Dendritic cell treated with granulocyte-macrophage colony-stimulating factor and Interleukin-4, amounts not matched to agents 40 ng/mL and 50 ng/mL, for 4 days (primary cell): ENCODE results near the gene WARS2.

ENCODE experiments used
- H3K27ac Mint-ChIP-seq: one replicate; pipeline ENCODE4 v1.8.0; 2022; ENCODE audit warnings: mild to moderate bottlenecking, mixed read lengths
- H3K27me3 Mint-ChIP-seq: one replicate; pipeline ENCODE4 v1.8.0; 2022; ENCODE audit warnings: mild to moderate bottlenecking, mixed read lengths
- H3K36me3 Mint-ChIP-seq: one replicate; pipeline ENCODE4 v1.8.0; 2022; ENCODE audit warnings: low read depth, mixed read lengths
- H3K4me1 Mint-ChIP-seq: one replicate; pipeline ENCODE4 v1.8.0; 2022; ENCODE audit warnings: low read depth, mixed read lengths
- H3K4me3 Mint-ChIP-seq: one replicate; pipeline ENCODE4 v1.8.0; 2022; ENCODE audit warnings: mild to moderate bottlenecking, moderate library complexity, mixed read lengths
- H3K9me3 Mint-ChIP-seq: one replicate; pipeline ENCODE4 v1.8.0; 2022; ENCODE audit warnings: mixed read lengths
- intact Hi-C: fragments of 100-400 bp; cut with micrococcal nuclease; formaldehyde crosslinking; loops from one replicate; pipeline ENCODE4 v1.15.0; 2022

WARS2 gene

GRCh38 chr1:119002028-119002686, 138.3 kb downstream of the WARS2 start:
- peaks cover 96% of the 10 kb centered on the region for H3K27me3 Mint-ChIP-seq
- intact Hi-C loops, result no loop called here
- H3K9me3 Mint-ChIP-seq, result no peaks in the 10 kb centered on the region
- H3K4me3 Mint-ChIP-seq, result peak overlapping the region; percentile 42
- peaks cover 26% of the 10 kb centered on the region for H3K4me1 Mint-ChIP-seq
- no peaks in the 10 kb centered on the region for H3K36me3 Mint-ChIP-seq
- no peak overlapping the region for H3K27ac Mint-ChIP-seq

- Mint-ChIP-seq H3K4me3 (peak overlapping the region; percentile 52), H3K27me3 (peaks cover 96% of the 10 kb centered on the region), H3K27ac (no peak overlapping the region), H3K4me1 (peaks cover 26% of the 10 kb centered on the region), H3K9me3 (no peaks in the 10 kb centered on the region), H3K36me3 (no peaks in the 10 kb centered on the region)
- intact Hi-C loops, result no loop called here
Measured at GRCh38 chr1:119001181-119002027, 139.0 kb downstream of the WARS2 start.

DNA sequence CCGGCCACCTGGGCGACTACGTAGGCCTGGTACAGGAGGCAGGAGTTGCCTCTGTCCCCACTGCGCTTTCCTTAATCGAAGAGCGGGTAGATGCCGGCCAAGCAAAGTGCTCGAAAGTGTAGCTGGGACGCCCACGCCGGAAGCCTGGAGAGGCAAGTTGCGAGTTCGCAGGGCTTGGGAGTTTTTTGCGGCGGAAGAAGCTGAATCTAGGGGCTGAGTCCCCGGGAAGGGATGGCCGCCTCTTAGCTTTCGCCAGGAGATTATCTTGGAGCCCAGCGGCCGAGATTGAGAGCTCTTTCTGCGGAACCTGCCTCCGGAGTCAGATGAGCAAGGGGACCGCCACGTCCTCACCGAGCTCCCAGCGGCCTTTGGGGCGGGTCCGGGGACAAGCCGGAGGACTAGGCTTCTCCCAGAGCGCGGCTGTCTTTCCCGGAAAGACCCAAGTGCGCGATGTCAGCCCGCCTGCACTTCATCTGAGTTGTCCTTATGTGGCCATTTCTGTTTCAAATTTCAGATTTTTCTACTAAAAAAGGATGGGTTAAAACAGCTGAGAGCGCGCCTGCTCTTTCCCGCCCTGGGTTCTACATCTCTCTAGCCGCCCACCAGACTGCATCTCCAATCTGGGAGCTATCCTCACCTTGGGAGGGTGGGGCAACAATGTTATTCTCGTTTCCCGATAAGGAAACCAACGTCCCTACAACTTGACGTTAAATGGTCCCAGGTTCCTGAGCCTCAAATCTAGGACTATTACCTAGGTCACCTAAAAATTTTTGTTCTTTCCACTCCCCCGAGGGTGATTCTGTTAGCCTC, 139.9 kb downstream of the WARS2 start:
- peaks cover 94% of the 10 kb centered on the region for H3K27me3 Mint-ChIP-seq
- peak overlapping the region; percentile 52 for H3K4me3 Mint-ChIP-seq
- no peaks in the 10 kb centered on the region for H3K36me3 Mint-ChIP-seq
- intact Hi-C loops, result no loop called here
- H3K27ac Mint-ChIP-seq, result no peak overlapping the region
- no peaks in the 10 kb centered on the region for H3K9me3 Mint-ChIP-seq
- peaks cover 26% of the 10 kb centered on the region for H3K4me1 Mint-ChIP-seq

- peaks cover 96% of the 10 kb centered on the region for H3K27me3 Mint-ChIP-seq
Measured at GRCh38 chr1:118999348-119000071, 140.9 kb downstream of the WARS2 start.

GRCh38 chr1:118998171-118998570, 142.3 kb downstream of the WARS2 start:
- H3K36me3 Mint-ChIP-seq, result no peaks in the 10 kb centered on the region
- peaks cover 26% of the 10 kb centered on the region for H3K4me1 Mint-ChIP-seq

More at GRCh38 chr1:118999348-119000071, 140.9 kb downstream of the WARS2 start:
- intact Hi-C loops, result no loop called here
- peaks cover 26% of the 10 kb centered on the region for H3K4me1 Mint-ChIP-seq
- no peak overlapping the region for H3K4me3 Mint-ChIP-seq
- H3K9me3 Mint-ChIP-seq, result no peaks in the 10 kb centered on the region
- no peaks in the 10 kb centered on the region for H3K36me3 Mint-ChIP-seq
- no peak overlapping the region for H3K27ac Mint-ChIP-seq

GRCh38 chr1:118997225-118997624, 143.2 kb downstream of the WARS2 start:
- Mint-ChIP-seq H3K4me1 (peaks cover 22% of the 10 kb centered on the region), H3K27ac (no peak overlapping the region)
- intact Hi-C loops, result no loop called here

More at GRCh38 chr1:118998171-118998570, 142.3 kb downstream of the WARS2 start:
- no peak overlapping the region for H3K4me3 Mint-ChIP-seq
- peaks cover 96% of the 10 kb centered on the region for H3K27me3 Mint-ChIP-seq
- H3K27ac Mint-ChIP-seq, result no peak overlapping the region
- H3K9me3 Mint-ChIP-seq, result no peaks in the 10 kb centered on the region
- intact Hi-C loops, result no loop called here

DNA sequence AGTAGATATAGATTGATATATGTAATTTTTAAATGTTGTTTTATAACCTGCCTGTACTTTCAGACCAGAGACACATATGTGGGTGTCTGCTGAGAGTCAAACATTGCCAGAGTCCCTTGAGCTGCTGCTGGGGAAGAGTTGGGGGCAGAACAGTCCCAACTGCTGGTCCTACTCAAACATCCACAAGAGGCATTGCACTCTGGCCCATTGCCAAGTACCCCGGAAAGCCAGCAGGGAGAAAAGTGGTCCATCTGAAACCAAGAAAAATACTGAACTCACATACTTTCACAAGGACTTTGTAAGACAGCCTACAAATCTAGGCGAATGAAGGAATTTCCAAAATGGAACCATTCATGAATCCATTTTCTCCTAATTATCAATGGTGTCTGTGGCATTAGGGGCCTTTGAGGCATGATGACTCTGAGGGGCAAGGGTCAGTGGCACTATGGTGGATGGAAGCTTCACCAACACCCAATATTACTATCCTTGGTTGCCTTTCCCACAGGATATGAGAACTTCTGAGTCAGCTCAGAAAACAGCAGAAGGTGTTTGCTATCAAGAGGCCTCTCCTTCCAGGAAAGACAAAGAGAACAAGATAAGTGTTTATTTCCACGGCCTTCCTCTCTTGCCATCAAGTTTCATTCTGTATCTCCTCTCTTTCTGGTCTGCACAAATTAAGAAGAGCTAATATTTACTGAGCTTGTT, 145.0 kb downstream of the WARS2 start:
- intact Hi-C loops, result no loop called here
- H3K9me3 Mint-ChIP-seq, result no peaks in the 10 kb centered on the region

More at GRCh38 chr1:118997225-118997624, 143.2 kb downstream of the WARS2 start:
- no peaks in the 10 kb centered on the region for H3K36me3 Mint-ChIP-seq
- no peaks in the 10 kb centered on the region for H3K9me3 Mint-ChIP-seq
- no peak overlapping the region for H3K4me3 Mint-ChIP-seq
- H3K27me3 Mint-ChIP-seq, result peaks cover 94% of the 10 kb centered on the region

DNA sequence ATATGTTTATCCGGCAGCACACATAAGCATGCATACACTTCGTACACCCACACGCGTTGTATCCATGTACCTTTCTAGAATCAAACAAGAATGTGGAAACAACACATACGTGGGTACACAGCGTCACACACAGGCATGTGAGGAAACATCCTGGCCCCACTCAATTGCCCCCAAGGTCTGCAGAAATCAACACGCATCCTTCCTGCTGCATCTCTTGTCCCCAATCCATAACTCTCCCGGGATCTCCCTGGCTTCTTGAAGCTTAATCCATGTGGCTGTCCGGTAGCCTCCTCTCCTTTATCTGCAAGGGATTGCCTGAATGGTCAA, 146.8 kb downstream of the WARS2 start:
- Mint-ChIP-seq H3K9me3 (no peaks in the 10 kb centered on the region), H3K27ac (no peak overlapping the region), H3K4me1 (no peaks in the 10 kb centered on the region), H3K36me3 (no peaks in the 10 kb centered on the region), H3K27me3 (peaks cover 94% of the 10 kb centered on the region), H3K4me3 (no peak overlapping the region)
- intact Hi-C loops, result no loop called here

More for the DNA sequence above, 145.0 kb downstream of the WARS2 start:
- Mint-ChIP-seq H3K36me3 (no peaks in the 10 kb centered on the region), H3K4me3 (no peak overlapping the region), H3K27ac (no peak overlapping the region), H3K4me1 (peaks cover 7% of the 10 kb centered on the region), H3K27me3 (peaks cover 94% of the 10 kb centered on the region)

- Mint-ChIP-seq H3K27me3 (peaks cover 94% of the 10 kb centered on the region), H3K27ac (no peak overlapping the region), H3K4me3 (no peak overlapping the region)
Measured at GRCh38 chr1:118992868-118993699, 147.4 kb downstream of the WARS2 start.

GRCh38 chr1:118992237-118992825, 148.1 kb downstream of the WARS2 start:
- no peak overlapping the region for H3K4me3 Mint-ChIP-seq
- peaks cover 95% of the 10 kb centered on the region for H3K27me3 Mint-ChIP-seq
- H3K27ac Mint-ChIP-seq, result no peak overlapping the region
- intact Hi-C loops, result no loop called here
- no peaks in the 10 kb centered on the region for H3K36me3 Mint-ChIP-seq
- peaks cover 10% of the 10 kb centered on the region for H3K4me1 Mint-ChIP-seq
- H3K9me3 Mint-ChIP-seq, result no peaks in the 10 kb centered on the region

More at GRCh38 chr1:118992868-118993699, 147.4 kb downstream of the WARS2 start:
- Mint-ChIP-seq H3K9me3 (no peaks in the 10 kb centered on the region), H3K36me3 (no peaks in the 10 kb centered on the region), H3K4me1 (peaks cover 3% of the 10 kb centered on the region)
- intact Hi-C loops, result no loop called here

DNA sequence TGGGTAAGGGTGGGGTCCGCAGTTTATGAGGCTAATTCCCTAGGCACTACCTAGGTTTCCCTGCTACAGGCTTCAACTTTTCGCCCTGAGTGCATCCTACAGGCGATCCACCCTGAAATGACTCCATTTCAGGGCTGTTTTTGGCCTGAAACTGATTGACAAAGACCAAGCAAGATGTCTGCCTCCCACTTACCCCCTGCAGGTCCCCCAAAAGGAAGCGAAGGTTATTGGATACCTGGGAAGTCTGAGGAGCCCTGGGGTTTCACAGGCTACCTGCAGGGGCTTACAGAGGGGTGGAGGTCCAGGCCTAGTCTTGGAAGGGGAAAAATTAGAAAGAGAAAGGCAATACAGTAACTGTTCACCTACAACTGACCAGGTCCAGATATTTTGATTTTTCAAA, 149.0 kb downstream of the WARS2 start:
- intact Hi-C loops, result no loop called here
- Mint-ChIP-seq H3K36me3 (no peaks in the 10 kb centered on the region), H3K4me3 (no peak overlapping the region)

GRCh38 chr1:118990513-118991152, 149.8 kb downstream of the WARS2 start:
- Mint-ChIP-seq H3K27ac (no peak overlapping the region), H3K9me3 (no peaks in the 10 kb centered on the region), H3K4me1 (peaks cover 27% of the 10 kb centered on the region), H3K4me3 (no peak overlapping the region), H3K36me3 (no peaks in the 10 kb centered on the region), H3K27me3 (peaks cover 97% of the 10 kb centered on the region)
- intact Hi-C loops, result no loop called here

More for the DNA sequence above, 149.0 kb downstream of the WARS2 start:
- Mint-ChIP-seq H3K9me3 (no peaks in the 10 kb centered on the region), H3K4me1 (peaks cover 19% of the 10 kb centered on the region), H3K27ac (no peak overlapping the region), H3K27me3 (peaks cover 95% of the 10 kb centered on the region)
